ENCODE data around the gene DDX11. TPM values are rescaled to one million over a fixed set of nuclear protein-coding genes. Genes with fewer than 3 reads are reported as not detected.
"Not testable (repeated sequence)": the region's sequence is repeated elsewhere in the genome, so short reads cannot be mapped to it uniquely, and the experiment has no call there.

DDX11 gene
- total RNA-seq, 2 donors from 2014 or later: 102 to 257 TPM

DNA sequence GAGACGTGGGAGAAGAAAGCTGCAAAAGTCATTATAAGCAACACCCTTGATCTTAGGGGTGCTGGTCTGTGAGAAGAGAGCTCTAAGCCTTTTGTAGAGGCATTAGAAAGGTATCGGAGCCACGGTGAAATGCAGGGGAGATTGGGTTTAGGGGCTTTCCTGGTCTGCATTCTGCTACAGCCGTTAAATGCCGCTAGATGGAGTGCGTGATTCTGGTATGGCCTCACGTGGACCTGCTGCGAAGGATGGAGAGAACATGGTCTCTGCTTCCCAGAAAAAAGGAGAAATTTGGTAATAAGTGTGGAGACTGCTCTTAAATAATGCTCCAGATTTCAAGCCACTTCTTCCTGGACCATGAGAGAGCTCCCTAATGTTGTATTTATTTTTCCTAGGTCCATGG lies 4.3 kb downstream of the DDX11 start:
- peaks cover 29 to 35% of the 10 kb centered on the region in 2 donors for H3K4me1 Mint-ChIP-seq (ENCODE audit: low read depth in 2 of 2)
- not testable (repeated sequence) for ATAC-seq; H3K4me3 Mint-ChIP-seq; H3K9me3 Mint-ChIP-seq; H3K27ac Mint-ChIP-seq; DNase-seq (ENCODE audit: low spot score); H3K36me3 Mint-ChIP-seq; H3K27me3 Mint-ChIP-seq

DNA sequence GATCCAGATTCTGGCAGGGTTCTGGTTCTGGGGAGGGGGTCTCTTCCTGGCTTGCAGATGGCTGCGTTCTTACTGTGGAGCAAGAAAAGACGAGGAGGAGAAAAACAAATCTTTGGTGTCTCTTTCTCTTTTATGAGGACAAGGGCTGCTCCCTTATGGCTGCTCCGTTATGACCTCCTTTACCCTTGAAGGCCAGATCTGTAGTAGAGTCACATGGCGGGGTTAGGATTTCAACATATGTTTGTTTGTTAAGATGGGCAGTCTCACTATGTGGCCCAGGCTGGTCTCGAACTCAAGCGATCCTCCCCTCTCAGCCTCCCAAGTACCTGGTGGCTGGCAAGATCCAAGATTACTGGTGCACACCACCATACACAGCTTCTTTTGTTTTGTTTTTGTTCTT lies 5.8 kb downstream of the DDX11 start:
- not testable (repeated sequence) for H3K9me3 Mint-ChIP-seq; DNase-seq (ENCODE audit: low spot score); H3K36me3 Mint-ChIP-seq; H3K27me3 Mint-ChIP-seq; H3K27ac Mint-ChIP-seq; H3K4me3 Mint-ChIP-seq; ATAC-seq
- H3K4me1 Mint-ChIP-seq (ENCODE audit: low read depth in 2 of 2): peaks cover 22 to 25% of the 10 kb centered on the region in 2 donors

DNA sequence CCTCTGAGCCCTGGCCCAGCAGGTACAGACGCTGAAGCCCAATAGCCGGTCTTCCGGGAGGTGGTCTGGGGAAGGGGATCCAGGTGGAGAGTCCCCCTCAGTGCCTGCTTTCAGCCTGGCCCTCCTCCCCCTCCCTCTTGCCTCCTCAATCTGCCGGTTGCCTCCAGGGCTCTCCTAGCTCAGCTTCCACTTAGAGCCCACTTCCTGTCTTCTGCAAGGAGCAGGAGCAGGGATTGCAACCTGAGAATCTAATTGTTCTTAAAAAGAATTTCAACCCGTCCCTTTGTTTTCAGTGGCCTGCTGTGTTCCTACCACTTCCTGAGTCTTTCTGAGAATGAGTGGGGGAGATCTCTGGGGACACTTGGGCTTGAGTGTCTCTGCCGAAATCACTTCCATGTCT lies 6.6 kb downstream of the DDX11 start:
- not testable (repeated sequence) for H3K36me3 Mint-ChIP-seq; H3K27me3 Mint-ChIP-seq; DNase-seq (ENCODE audit: low spot score); H3K9me3 Mint-ChIP-seq; ATAC-seq
- Mint-ChIP-seq H3K4me3 (peak overlapping the region; percentile 8), H3K27ac (peak overlapping the region in 1 of 2 donors; percentile 47), H3K4me1 (ENCODE audit: low read depth in 2 of 2) (peaks cover 19 to 21% of the 10 kb centered on the region in 2 donors)

DNA sequence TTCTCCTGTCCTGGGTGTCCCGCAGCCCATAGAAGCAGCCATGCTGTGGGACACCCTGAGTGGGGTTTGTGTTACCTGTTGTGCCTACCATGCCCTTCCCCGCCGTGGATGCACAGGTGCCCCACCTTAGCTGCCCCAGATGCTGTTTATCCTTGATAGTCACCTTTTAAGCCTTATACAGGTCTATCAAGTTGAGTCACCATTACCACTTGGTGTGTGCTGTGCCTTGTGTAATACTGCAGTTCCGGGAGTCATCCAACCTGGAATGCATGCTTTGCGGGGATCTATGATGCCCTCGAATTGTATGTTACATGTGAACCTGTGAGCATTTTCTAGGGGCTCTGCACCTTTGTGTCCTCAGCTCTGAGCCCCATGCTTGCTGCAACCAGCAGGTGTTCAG lies 7.6 kb downstream of the DDX11 start:
- not testable (repeated sequence) for H3K9me3 Mint-ChIP-seq; H3K27me3 Mint-ChIP-seq; H3K4me3 Mint-ChIP-seq; H3K36me3 Mint-ChIP-seq; DNase-seq (ENCODE audit: low spot score); H3K27ac Mint-ChIP-seq; ATAC-seq
- H3K4me1 Mint-ChIP-seq (ENCODE audit: low read depth in 2 of 2): peaks cover 14 to 16% of the 10 kb centered on the region in 2 donors

DNA sequence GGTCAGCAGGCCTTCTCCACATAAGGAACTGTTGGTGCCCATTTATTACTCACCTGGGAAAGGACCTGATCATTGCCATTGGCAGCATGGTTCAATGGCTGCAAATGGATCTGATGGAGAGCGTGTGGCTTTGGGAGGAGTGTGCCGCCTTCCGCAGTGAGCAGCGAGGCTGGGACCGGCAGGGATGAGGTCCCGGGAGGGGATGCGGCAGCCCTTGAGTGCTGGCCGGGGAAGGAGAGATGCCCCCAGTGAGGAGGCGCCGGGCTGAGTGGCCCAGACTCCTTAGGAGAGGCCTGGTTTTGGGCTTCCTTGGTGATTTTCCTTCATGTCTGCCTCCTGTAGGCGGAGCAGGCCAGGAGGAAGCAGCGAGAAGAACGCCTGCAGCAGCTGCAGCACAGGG lies 10.6 kb downstream of the DDX11 start:
- not testable (repeated sequence) for H3K27ac Mint-ChIP-seq; H3K27me3 Mint-ChIP-seq; H3K4me3 Mint-ChIP-seq; H3K36me3 Mint-ChIP-seq; H3K9me3 Mint-ChIP-seq; ATAC-seq; DNase-seq (ENCODE audit: low spot score)
- peaks cover 11 to 13% of the 10 kb centered on the region in 2 donors for H3K4me1 Mint-ChIP-seq (ENCODE audit: low read depth in 2 of 2)

DNA sequence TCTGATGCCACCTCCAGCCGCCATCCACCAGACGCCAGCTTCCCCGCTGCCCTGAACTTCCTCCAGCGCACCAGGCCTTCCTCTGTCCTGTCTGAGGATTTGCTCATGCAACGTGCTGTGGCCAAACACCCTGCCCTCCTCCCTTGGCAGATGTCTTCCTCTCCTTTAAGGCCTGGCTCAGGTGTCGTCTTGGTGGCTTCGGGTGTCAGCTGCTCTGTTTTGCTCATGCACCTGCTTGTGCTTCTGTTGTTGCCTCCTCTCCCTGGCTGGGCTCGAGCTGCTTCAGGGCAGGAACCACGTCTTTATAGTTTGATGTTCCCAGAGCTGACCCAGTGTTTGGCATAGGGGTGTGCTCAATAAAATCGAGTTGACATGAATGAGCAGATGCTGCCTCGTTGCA lies 12.4 kb downstream of the DDX11 start:
- not testable (repeated sequence) for H3K9me3 Mint-ChIP-seq; H3K27me3 Mint-ChIP-seq; H3K4me1 Mint-ChIP-seq (ENCODE audit: low read depth in 2 of 2); H3K4me3 Mint-ChIP-seq; ATAC-seq; DNase-seq (ENCODE audit: low spot score); H3K36me3 Mint-ChIP-seq; H3K27ac Mint-ChIP-seq

DNA sequence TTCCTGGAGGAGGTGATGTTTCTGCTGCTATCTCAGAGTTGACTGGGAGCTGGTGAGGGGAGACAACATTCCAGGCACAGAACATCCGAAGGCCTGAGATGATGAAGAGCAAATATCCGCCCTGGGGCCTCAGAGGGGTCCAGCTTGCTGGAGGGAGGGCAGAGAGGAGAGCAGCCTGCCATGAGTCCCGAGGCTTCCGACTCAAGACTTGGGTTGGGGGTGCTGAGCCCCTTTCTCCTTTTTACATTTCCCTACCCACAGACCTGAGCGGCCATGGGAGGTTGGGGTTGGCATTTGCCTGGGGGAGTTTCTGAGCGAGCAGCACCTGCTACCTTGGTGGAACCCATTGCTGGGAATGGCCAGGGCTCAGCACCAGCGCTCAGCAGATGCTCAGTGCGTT lies 13.8 kb downstream of the DDX11 start:
- H3K4me3 Mint-ChIP-seq; DNase-seq (ENCODE audit: low spot score); H3K9me3 Mint-ChIP-seq; H3K36me3 Mint-ChIP-seq; H3K27me3 Mint-ChIP-seq; H3K27ac Mint-ChIP-seq; ATAC-seq; H3K4me1 Mint-ChIP-seq (ENCODE audit: low read depth in 2 of 2): not testable (repeated sequence)

DNA sequence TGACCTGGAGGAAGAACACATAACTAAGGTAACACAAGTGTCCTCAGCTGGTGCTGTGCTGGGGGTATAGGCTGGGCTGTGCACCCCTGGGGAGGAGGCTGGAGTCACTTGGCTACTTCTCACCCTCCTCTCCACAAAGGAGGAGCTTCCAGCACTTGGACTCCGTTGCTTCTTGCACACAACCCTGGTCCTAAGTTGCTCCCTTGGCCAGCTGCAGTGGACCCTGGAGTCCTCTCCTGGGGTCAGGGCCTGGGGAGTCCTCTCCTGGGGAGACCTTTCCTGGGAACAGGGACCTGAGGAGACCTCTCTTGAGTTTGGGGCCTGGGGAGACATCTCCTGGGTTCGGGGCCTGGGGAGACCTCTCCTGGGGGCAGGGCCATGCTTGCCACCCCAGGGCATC lies 14.3 kb downstream of the DDX11 start:
- not testable (repeated sequence) for H3K4me3 Mint-ChIP-seq; H3K27ac Mint-ChIP-seq; DNase-seq (ENCODE audit: low spot score); ATAC-seq; H3K9me3 Mint-ChIP-seq; H3K36me3 Mint-ChIP-seq; H3K27me3 Mint-ChIP-seq; H3K4me1 Mint-ChIP-seq (ENCODE audit: low read depth in 2 of 2)

DNA sequence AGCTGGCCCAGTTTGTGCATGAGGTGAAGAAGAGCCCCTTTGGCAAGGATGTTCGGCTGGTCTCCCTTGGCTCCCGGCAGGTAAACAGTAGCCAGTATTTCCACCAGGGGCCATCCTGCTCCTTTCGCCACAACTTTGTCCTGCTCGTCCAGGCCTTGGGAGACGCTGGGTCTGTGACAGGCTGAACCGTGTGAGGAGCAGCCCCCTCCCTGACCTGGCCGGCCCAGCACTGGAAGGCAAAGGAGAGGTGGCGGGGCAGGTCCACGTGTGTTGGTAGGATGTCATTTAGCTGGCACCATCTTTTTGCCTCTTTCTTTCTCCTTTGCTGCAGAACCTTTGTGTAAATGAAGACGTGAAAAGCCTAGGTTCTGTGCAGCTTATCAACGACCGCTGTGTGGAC lies 15.4 kb downstream of the DDX11 start:
- Mint-ChIP-seq H3K27ac (no peak overlapping the region), H3K27me3 (no peaks in the 10 kb centered on the region), H3K4me3 (no peak overlapping the region), H3K4me1 (ENCODE audit: low read depth in 2 of 2) (no peaks in the 10 kb centered on the region), H3K36me3 (no peaks in the 10 kb centered on the region), H3K9me3 (no peaks in the 10 kb centered on the region)
- ATAC-seq (no peak), DNase-seq (ENCODE audit: low spot score) (no peak)

DNA sequence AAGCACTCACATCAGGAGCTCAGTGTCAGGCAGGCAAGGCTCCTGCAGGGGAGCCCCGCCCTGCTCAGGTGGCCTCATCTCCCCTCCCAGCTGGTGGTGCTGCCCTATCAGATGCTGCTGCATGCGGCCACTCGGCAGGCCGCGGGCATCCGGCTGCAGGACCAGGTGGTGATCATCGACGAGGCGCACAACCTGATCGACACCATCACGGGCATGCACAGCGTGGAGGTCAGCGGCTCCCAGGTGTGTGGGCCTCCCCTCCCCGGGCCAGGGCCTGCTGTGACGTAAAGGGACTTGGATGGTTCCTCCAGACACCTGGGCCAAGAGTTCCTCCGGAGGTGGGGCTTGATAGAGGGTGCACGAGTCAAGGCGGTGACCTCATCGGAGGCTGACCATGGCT lies 18.0 kb downstream of the DDX11 start:
- H3K27me3 Mint-ChIP-seq; H3K4me1 Mint-ChIP-seq (ENCODE audit: low read depth in 2 of 2): not testable (repeated sequence)

DNA sequence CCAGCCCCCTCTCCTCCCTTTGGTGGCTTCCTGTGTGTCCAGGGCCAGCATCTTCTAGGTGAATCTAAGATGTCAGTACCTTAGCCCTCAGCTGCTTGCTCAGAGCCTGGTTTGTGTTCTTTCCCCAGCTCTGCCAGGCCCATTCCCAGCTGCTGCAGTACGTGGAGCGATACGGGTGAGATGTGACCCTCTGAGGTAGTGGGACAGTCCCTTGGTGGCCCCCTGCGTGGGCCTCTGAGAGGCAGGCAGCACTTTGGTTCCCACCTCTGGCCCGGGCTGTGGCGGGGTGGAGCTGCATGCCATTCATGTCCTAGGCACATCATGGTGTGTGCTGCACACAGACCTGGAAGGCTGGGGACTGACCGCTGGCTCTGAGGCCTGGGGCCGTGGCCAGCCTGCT lies 19.1 kb downstream of the DDX11 start:
- H3K27me3 Mint-ChIP-seq; H3K4me3 Mint-ChIP-seq; H3K9me3 Mint-ChIP-seq; ATAC-seq; H3K36me3 Mint-ChIP-seq; H3K4me1 Mint-ChIP-seq (ENCODE audit: low read depth in 2 of 2); H3K27ac Mint-ChIP-seq; DNase-seq (ENCODE audit: low spot score): not testable (repeated sequence)

More for the DNA sequence above, 18.0 kb downstream of the DDX11 start:
- H3K9me3 Mint-ChIP-seq; H3K4me3 Mint-ChIP-seq; H3K36me3 Mint-ChIP-seq; H3K27ac Mint-ChIP-seq; DNase-seq (ENCODE audit: low spot score): not testable (repeated sequence)
- ATAC-seq: peak in 1 of 2 donors; percentile 5

DNA sequence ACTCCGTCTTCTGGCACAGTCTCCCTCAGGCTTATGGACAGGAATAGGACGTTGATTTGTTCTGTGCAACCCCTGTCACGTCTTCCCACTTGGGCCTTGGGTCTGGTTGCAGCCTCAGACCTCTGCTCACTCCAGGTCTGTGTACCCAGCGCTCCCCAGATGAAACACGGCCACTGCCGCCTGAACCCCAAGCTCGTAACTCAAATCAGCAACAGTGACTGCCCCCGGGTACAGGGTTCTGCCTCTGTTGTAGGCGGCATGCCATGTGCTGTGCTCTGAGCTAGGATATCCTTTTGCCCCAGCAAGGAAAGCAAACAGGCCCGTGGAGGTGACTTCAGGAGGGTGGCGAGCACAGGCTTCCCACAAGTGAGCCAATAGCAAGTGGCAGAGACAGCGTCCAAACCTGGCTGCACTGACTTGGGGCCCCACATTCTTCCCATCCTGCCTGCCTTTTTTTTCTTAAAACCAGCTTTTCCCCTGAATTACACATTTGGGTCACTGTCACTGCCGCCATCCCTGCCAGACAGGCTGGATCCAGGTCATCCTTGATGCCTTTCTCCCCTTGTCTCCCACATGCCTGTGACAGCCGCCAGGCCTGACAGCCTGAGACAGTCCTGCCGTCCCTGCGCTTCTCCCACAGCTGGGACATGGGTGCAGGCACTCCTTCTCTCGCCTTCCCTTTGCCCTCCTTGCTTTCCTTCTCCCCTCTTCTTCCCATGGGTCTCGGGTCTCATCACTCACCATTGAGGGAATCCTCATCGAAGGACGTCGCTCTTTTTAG lies 21.6 kb downstream of the DDX11 start:
- H3K36me3 Mint-ChIP-seq; H3K4me3 Mint-ChIP-seq; DNase-seq (ENCODE audit: low spot score); H3K4me1 Mint-ChIP-seq (ENCODE audit: low read depth in 2 of 2); H3K9me3 Mint-ChIP-seq; H3K27ac Mint-ChIP-seq; H3K27me3 Mint-ChIP-seq; ATAC-seq: not testable (repeated sequence)

DNA sequence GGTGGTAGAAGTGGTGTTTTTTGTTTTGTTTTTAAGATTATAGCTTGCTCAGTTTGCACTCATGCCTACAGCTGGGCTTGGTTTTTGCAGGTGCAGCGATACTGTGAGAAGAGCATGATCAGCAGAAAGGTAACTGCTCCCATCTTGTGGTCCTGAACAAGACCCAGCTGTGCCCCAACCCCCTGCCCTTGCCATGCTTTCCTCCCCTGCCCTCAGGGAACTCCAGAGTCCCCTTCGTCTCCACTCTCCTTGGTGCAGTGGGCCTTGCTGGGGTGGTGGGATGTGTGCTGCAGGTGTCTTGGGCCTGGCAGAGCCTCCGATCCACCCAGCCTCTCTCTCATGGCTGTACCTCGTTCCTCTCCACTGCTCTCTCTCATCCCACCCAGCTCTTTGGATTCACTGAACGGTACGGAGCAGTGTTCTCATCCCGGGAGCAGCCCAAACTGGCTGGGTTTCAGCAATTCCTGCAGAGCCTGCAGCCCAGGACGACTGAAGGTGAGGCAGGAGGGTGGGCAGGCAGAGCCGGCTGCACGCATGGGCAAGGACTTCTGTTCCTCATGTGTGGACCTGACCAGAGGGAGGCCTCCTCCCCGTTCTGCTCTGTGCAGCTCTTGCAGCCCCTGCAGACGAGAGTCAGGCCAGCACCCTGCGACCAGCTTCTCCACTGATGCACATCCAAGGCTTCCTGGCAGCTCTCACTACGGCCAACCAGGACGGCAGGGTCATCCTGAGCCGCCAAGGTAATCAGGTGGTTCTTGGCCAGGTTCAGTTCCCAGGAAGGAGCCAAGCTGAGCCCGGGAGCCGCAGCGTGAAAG lies 22.8 kb downstream of the DDX11 start:
- H3K36me3 Mint-ChIP-seq; H3K4me1 Mint-ChIP-seq (ENCODE audit: low read depth in 2 of 2); H3K4me3 Mint-ChIP-seq; DNase-seq (ENCODE audit: low spot score); H3K27me3 Mint-ChIP-seq; H3K27ac Mint-ChIP-seq; ATAC-seq; H3K9me3 Mint-ChIP-seq: not testable (repeated sequence)

DNA sequence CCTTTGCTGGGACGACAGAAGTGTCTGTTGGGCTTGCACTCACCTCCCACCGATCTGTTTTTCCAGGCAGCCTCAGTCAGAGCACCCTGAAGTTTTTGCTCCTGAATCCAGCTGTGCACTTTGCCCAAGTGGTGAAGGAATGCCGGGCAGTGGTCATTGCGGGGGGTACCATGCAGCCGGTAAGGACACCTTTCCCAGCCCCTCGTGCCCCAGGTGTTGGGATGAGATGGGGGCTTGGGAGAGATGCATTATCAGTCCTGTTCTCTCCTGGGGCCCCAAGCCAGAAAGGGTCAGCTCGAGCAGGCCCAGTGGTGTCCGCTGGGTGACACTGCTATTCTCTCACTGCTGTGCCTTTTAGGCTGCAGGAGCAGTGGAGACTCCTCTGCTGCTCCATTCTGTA lies 24.2 kb downstream of the DDX11 start:
- H3K4me1 Mint-ChIP-seq (ENCODE audit: low read depth in 2 of 2); DNase-seq (ENCODE audit: low spot score); H3K36me3 Mint-ChIP-seq; H3K4me3 Mint-ChIP-seq; H3K27me3 Mint-ChIP-seq; ATAC-seq; H3K27ac Mint-ChIP-seq; H3K9me3 Mint-ChIP-seq: not testable (repeated sequence)
